KMS-11 (cell line): ENCODE results near the gene UQCRQ.

Experiments
- H2AFZ ChIP-seq: fragments of 200-600 bp; sonication (generic); 2 replicates; pipeline ENCODE4 v1.6.1; 2016; ENCODE audit warnings: antibody characterized with exemption, mixed run types, low read depth
- H3K27ac ChIP-seq: fragments of 200-600 bp; sonication (generic); 2 replicates; pipeline ENCODE4 v1.6.1; 2016; ENCODE audit warnings: mild to moderate bottlenecking, mixed run types
- H3K27me3 ChIP-seq: fragments of 200-600 bp; sonication (generic); 2 replicates; pipeline ENCODE4 v1.6.1; 2017; ENCODE audit warnings: mild to moderate bottlenecking, low read depth, mixed run types, moderate library complexity; ENCODE audit not compliant: insufficient read depth
- H3K36me3 ChIP-seq: fragments of 200-600 bp; sonication (generic); 2 replicates; pipeline ENCODE4 v1.6.1; 2017; ENCODE audit warnings: mild to moderate bottlenecking, mixed run types; ENCODE audit not compliant: insufficient read depth
- H3K4me1 ChIP-seq: fragments of 200-600 bp; sonication (generic); 2 replicates; pipeline ENCODE4 v1.6.1; 2016; ENCODE audit warnings: mild to moderate bottlenecking, low read depth, mixed run types; ENCODE audit not compliant: poor library complexity, severe bottlenecking
- H3K4me2 ChIP-seq: fragments of 200-600 bp; sonication (generic); 2 replicates; pipeline ENCODE4 v1.7.0; 2016; ENCODE audit warnings: mild to moderate bottlenecking, mixed run types
- H3K4me3 ChIP-seq: fragments of 200-600 bp; sonication (generic); IDR thresholded peaks from 2 replicates; pipeline ENCODE4 v1.6.1; 2017; ENCODE audit warnings: low read depth, low read length, mixed read lengths; ENCODE audit not compliant: insufficient read depth
- H3K79me2 ChIP-seq: fragments of 200-600 bp; sonication (generic); 2 replicates; pipeline ENCODE4 v1.6.1; 2016; ENCODE audit warnings: low read depth, mixed run types; ENCODE audit not compliant: insufficient read depth
- H3K9ac ChIP-seq: fragments of 200-600 bp; sonication (generic); 2 replicates; pipeline ENCODE4 v1.6.1; 2016; ENCODE audit warnings: mild to moderate bottlenecking, mixed run types
- H4K20me1 ChIP-seq: fragments of 200-600 bp; sonication (generic); 2 replicates; pipeline ENCODE4 v1.6.1; 2016; ENCODE audit warnings: mild to moderate bottlenecking, mixed run types; ENCODE audit not compliant: insufficient read depth
- CTCF ChIP-seq: fragments of 200-600 bp; sonication (generic); conservative IDR thresholded peaks from 2 replicates; pipeline ENCODE4 v1.6.1; 2017; ENCODE audit warnings: low read depth, mild to moderate bottlenecking, antibody characterized with exemption, low read length, moderate library complexity, mixed read lengths

Gene UQCRQ

GRCh38 chr5:132831095-132831860, 35.2 kb upstream of the UQCRQ start:
- H3K36me3 ChIP-seq = no peaks in the 10 kb centered on the region
- H2AFZ ChIP-seq = peak overlapping the region; percentile 93; the same call in 1 of the 2 replicates
- peak overlapping the region; percentile 83; the same call in 1 of the 2 replicates for H3K9ac ChIP-seq
- no peak overlapping the region for H3K27ac ChIP-seq
- no peak for TF ChIP-seq CTCF
- no peaks in the 10 kb centered on the region for H3K79me2 ChIP-seq
- H4K20me1 ChIP-seq = no peaks in the 10 kb centered on the region
- peaks cover 8% of the 10 kb centered on the region for H3K4me1 ChIP-seq
- H3K4me2 ChIP-seq = peak overlapping the region; percentile 53
- H3K27me3 ChIP-seq = no peaks in the 10 kb centered on the region
- no peak overlapping the region for H3K4me3 ChIP-seq

- TF ChIP-seq CTCF = no peak
- no peak overlapping the region for H3K27ac ChIP-seq
- no peak overlapping the region for H3K4me2 ChIP-seq
Observed at GRCh38 chr5:132832612-132833011, 33.8 kb upstream of the UQCRQ start.

GRCh38 chr5:132834057-132834456, 32.4 kb upstream of the UQCRQ start:
- H3K9ac ChIP-seq = no peak overlapping the region
- no peaks in the 10 kb centered on the region for H3K79me2 ChIP-seq
- TF ChIP-seq CTCF = no peak
- H3K36me3 ChIP-seq = no peaks in the 10 kb centered on the region
- no peaks in the 10 kb centered on the region for H4K20me1 ChIP-seq
- H3K4me3 ChIP-seq = no peak overlapping the region
- peaks cover 8% of the 10 kb centered on the region for H3K4me1 ChIP-seq
- no peaks in the 10 kb centered on the region for H3K27me3 ChIP-seq
- H3K27ac ChIP-seq = no peak overlapping the region
- H2AFZ ChIP-seq = no peak overlapping the region
- no peak overlapping the region for H3K4me2 ChIP-seq

More at GRCh38 chr5:132832612-132833011, 33.8 kb upstream of the UQCRQ start:
- no peak overlapping the region for H2AFZ ChIP-seq
- H3K79me2 ChIP-seq = no peaks in the 10 kb centered on the region
- no peak overlapping the region for H3K4me3 ChIP-seq
- peaks cover 8% of the 10 kb centered on the region for H3K4me1 ChIP-seq
- H3K27me3 ChIP-seq = no peaks in the 10 kb centered on the region
- H4K20me1 ChIP-seq = no peaks in the 10 kb centered on the region
- no peaks in the 10 kb centered on the region for H3K36me3 ChIP-seq
- no peak overlapping the region for H3K9ac ChIP-seq

GRCh38 chr5:132836852-132837251, 29.6 kb upstream of the UQCRQ start:
- Histone ChIP-seq H3K27ac (no peak overlapping the region), H4K20me1 (no peaks in the 10 kb centered on the region), H3K79me2 (no peaks in the 10 kb centered on the region), H3K27me3 (no peaks in the 10 kb centered on the region), H3K36me3 (no peaks in the 10 kb centered on the region), H3K4me3 (no peak overlapping the region), H3K4me2 (no peak overlapping the region), H3K9ac (no peak overlapping the region), H3K4me1 (no peaks in the 10 kb centered on the region), H2AFZ (no peak overlapping the region)
- TF ChIP-seq CTCF = no peak
